EL (cell line): ENCODE measurements around the gene GPR183.

Source experiments
- DNase-seq: peaks from one replicate; pipeline ENCODE4 v3.0.0-alpha.2; 2016

The GPR183 gene

DNA sequence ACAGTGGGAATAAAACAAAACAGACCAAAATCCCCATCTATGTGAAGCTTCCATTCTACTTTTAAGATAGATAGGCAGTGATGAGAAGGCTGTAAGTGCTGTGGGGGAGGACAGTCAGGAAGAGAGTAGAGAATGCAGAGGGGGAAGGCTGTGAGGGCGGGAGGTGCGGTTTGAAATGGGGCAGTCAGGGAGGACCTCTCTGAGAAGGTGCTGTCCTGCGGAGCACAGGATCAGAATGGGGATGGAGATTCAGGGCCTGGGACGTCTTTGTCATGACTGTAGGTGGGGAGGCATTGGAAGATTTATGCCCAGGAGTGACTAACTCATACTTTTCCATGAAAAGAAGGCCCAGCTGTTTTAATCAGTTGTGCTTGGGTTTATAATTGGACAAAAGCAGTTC, 3.9 kb upstream of the GPR183 start:
- peak; percentile 39 for DNase-seq

DNA sequence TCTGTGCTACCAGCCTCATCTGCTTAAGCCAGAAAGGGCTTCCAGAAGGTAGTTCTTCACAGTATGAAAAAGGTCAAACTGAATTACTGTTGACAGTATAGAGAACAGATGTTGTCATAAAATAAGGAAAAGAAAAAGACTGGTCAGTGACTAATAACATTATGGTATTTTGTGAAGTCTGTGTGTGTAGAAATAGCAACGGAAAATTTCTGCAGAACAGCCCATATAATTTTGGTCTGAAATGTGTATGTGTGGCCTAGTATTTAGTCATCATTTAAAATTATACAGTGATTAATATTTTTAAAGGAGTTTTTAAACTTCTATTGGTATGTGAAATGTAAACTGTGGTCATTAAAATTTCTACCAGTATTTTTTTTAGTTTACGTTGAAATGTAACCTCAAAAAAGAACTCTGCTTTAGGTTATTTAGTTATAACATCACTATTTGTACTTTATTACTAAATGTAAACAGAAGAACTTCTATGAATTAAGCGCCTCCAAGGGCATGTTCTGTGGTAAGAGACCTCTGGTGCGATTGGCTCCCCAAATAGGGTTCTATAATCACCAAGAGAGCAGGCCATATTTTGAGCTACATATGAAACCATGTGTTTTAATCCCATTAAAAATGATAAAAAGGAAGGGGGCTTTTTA, 3.3 kb upstream of the GPR183 start:
- peak; percentile 85 for DNase-seq

DNA sequence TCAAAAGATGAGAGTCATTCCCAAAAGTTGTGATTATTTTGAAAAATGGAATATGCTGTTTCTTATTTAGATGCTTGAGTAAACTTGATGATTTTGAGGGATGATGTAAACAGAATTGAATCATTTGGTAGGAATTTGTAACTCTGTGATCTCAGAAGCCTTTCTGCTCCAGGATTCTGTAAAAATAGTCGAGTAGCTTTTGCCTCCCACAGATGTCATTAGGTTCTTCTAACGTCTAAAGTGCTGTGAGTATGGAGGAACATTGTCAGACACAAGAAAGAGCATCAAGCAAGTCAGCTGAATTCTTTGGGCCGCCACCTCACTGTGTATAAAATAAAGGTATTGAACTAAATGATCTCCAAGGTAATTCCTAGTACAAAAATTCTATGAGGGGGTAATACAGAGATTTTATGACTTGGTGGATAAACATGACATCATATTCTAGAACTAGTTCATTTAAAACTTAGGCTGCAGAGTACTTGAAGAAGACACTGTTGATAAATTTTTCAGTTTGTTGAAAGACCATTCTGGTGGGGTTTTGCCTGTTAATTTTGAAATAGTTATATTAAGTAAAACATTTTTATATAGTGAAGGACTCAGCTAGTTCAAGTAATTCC, 1.4 kb upstream of the GPR183 start:
- DNase-seq: peak; percentile 71

DNA sequence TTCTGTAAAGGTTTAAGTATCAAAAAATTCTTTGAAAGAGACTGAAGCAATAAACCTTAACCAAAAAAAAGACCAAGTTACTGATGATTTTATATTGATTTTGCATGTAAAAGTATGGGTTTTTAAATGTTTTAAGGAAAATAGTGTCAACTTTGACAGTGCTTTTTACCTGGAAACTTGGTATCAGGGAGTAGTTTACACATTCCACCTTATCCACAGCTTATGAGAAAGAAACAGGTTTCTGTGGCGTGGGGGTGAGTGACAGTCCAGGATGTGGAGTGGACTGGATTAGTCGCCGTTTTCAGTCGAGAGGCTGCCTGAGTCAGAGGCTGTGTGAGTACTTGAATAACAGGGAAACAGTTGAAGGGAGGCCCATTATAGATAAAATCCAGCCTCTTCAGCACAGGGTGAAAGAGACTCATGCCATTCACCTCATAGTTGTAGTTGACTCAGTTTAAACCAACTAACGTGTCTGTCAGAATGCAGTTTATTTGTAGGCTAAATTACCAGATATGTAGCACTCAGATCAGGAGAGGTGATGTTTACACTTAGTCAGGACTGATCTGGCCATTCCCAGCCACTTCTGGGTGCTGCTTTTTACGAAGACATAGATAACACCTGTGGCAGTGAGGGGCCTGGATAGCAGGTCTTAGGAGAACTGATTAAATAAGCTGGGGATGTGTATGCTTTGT, 595 bp upstream of the GPR183 start:
- peak; percentile 76 for DNase-seq

DNA sequence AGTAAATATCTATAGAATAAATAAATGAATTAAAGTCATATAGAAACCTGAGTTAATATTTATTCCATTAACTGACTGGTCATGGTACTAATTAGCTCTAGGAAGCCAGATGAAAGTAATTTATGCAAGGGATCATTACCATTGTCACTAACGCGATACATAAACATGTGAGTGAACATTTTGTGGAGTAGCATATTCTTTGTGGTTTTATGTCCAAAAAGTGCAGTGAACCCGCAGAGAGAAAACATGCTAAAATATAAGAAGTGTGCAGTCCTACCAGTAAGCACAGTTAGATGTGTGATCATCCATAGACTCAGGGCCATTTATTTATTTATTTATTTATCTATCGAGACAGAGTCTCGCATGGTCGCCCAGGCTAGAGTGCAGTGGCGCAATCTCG, 1.6 kb downstream of the GPR183 start:
- no peak for DNase-seq

DNA sequence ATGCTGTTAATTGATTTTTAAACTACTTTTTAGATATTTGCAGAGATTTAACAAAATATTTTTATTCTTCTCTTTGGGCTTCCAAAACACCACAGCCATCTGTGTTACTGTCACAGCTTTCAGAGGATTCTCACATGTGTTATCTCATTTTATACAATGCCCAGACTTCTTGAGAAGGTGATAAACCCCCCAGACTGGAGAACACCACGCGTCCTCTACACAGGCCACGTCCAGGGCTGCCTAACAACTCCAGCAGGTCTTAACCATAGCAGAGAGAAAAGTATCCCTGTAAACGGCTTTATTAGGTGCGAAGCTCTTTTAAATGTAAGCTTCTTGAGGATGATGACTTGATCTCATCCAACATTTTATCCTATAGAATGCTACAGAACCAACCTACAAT, 2.0 kb downstream of the GPR183 start:
- DNase-seq: no peak

DNA sequence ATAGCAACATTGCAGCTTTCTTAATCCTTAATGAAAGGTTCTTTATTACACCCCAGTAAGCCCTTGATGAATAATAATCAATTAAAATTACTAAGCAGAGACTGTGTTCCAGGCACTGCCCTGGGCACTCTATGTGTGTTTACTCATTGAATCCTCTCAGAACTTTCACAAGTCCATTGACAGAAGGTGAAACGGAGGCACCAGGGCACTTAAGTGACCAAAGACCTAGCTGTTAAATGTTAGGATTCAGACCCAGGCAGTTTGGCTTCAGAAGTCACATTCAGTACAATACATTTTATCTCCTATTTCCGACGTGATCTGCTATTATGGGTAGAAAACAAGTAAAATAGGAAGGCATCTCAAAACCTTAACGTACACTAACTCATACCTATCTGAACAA, 2.7 kb downstream of the GPR183 start:
- DNase-seq: no peak

DNA sequence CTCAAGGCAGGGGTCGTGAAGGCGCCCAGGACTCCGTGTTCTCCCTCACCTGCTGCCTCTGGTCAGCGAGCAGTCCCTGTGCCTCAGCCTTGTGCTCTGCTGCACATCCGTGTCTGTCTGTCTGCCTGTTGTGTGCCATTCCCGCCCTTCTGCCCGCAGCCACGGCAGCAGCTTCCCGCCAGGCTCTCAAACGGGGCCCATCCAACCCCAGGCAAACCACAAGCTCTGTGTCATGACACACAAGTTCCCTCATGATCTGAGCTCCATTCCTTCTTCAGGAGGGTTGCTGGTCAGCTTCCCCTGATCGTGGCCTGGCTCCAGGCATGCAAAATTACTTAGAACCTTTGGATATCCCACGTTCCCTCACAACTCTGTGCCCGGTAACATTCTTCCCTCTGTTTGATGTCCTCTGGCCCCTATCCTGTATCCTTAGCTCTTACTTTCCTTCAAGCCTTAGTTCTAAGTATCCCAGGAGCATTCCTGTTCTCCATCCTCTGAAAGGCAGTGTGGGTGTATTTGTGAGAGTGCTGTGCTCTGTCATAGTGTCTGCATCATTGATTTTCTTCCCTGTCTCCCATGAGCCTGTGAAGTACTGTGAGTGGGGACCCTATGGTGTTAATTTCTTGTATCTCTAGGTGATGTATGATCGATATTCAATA, 3.2 kb downstream of the GPR183 start:
- DNase-seq: no peak

DNA sequence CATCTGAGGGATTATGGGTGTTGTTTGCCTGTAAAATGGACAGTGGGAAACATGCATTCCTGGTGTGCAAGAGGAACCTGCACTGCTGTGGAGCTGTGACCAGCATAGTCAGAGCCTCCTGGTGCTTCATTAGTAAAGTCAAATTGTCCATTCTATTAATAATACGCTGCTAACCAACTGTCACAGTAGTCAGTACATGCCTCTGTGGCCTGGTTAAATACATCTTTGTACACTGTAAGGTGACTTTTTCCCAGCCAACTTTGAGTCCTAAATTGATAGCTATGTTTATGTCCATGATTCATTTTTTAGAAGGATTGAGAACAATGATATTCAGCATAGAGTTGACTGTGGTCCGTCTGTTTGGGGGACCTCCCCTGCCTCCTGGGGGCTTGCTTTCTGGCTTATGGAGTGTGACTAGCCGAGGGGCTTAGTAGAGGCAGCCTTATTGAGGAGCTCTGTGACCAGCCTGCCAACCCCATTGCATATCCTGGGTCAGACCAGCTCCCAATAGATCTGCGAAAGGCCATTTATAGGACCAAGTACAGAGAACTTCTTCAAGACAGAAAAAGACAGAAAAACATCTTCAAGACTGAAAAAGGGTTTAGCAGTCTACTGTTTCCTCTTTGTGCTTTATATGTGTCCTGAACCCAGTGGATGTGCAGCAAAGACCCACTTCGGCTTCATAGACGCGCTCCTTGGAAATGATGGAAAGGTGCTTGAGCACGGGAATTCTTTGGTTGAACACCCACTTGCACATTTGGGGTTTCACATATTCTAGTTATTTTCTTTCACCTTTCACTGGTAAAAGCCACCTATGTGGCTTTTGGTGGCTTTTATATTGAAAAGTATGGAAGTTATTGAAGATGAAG, 4.3 kb downstream of the GPR183 start:
- no peak for DNase-seq

DNA sequence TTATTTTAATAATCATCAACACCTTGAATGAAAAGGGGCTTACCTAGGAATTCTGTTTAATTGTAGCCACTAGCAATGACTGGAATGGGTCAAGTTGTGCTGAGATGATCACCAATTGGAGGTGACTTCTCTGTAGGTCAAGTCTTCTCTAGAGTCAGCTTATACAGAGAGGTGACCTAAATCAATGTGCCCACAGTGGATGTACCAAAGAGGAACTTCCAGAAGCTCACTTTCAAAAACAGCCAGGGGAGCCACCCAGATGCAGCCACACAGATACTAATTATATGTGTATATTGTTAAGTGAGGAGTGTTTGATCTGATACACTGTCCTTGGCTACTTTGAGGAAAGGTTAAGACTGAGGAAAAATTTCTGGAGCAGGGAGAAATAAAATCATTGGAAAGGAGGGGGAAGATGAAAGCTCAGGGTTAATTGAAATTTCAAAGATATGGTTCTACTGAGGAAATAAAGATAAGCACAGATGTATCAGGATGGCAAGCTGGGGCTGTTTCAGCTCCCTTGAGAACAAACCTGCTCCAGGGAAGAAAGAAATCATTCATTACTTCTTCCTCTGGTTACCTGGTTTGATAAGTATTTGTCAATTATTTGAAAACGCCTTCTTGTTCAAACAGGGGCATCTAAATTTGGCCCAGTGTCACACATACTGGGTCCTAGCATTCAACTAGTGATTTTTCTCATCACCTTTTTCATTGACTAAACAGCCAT, 5.1 kb downstream of the GPR183 start:
- no peak for DNase-seq

DNA sequence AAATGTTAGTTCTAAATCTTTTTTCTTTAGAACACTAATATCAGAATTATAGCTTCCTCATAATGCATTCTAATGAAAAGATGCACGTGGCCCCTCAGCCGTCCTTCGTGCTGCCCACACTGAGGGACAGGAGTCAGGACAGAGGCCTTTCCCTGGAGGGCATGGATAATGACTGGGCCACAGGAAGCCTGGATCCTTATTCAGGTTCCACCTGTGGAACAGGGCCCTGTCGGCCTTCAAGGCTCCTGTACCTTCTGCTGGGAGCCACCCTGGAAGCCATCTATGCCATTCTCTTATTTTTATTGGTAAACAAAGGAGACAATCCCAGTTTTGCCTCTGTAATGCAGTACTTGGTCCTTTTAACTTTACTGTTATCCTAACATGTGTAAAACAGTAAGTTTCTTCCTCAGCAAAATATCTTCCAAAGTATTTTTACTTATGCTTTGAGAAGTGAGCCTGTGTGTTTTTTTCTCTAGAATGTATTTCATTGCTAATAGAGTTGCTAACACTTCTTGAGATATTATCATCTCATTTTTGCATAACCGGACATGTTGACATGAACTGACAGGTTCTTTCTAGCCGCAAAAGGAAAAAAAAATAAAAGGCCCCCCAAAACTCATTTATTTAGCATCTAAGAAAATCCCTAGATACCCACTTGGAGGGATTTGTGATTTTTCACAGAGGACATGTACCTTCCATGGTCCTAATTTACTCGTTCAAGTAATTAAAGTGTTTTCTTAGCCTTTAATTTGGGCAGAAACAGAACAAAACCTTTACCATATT, 6.0 kb downstream of the GPR183 start:
- DNase-seq: no peak

DNA sequence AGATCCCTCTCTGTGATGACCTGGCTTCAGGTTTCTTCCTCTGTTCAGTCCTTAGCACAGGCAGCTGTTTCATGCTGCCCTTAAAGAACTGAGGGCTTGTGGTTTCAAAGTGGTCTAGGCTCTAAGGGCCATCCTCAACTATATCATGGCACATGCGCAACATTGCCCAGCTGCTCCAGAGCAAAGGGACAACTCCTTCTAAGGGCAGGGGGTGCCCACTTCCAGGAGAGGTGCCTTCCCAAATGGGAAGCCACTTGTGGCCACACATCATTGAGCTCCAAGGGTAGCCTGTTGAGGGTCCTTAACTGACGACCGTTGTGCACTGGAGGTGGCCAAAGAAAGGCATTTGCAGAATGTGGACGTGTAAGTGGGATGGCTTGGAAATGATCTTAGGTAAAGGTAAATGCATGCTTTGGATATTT, 7.3 kb downstream of the GPR183 start:
- no peak for DNase-seq

DNA sequence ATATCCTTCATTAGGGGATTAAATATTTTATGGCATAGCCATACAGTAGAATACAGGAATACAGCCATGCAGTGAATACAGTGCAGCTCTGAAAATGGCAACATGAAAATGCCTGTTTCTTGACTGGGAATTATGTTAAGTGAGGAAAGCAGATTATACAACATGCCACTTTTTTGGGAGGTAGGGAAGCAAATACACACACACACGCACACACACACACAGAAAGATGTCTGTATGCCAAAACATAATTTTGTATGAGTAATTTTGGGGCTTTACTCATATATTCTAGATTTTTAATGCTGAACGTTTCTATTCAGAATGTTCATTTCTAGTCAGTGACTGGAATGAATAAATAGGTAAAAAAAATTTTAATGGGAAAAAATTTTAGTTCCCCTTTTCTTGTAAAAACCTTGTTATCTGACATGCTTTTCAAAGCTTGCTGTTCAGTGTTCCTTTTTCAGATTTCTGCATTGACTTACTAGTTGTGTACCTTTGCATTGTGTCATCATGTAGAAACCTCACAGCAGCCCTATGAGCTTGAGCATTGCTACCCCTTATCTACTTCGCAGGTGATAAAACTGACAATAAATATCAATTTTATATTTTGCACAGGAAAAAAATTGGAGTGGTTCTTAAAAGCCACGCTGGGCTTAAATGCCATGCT, 7.8 kb downstream of the GPR183 start:
- DNase-seq: no peak

DNA sequence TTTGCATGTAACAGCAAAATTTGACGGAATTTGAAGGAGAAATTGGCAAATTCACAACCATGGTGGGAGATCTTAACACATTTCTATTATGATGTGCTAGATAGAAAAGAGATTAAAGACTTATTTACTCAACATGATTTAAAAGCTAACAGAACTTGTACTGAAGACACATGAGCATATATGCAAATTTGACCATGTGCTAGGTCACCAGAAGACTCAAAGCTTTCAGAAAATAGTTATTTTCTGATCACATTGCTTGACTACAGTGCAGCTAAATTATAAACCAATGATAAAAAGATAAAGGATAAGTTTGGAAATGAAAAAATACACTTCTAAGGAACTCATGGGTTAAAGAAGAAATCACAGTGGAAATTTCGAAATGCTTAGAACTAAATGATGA, 9.1 kb downstream of the GPR183 start:
- no peak for DNase-seq

DNA sequence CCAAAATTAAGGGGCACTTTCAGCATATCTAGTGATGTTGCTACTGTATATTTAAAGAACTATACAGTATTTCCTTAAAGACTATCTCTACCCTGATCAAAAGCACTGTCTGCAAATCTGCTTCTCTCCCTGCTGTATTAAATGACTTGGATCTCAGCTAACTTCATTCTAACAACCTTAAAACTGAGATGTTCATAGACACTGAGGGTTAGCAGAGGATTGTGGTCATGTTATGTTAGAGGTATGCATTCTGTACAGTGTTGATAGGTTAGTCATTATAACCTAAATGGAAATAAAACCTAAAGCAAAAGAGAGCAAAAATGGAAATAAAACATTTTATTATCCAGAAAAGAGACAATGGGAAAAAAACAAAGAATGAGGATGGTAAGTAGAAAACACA, 9.9 kb downstream of the GPR183 start:
- DNase-seq: no peak

DNA sequence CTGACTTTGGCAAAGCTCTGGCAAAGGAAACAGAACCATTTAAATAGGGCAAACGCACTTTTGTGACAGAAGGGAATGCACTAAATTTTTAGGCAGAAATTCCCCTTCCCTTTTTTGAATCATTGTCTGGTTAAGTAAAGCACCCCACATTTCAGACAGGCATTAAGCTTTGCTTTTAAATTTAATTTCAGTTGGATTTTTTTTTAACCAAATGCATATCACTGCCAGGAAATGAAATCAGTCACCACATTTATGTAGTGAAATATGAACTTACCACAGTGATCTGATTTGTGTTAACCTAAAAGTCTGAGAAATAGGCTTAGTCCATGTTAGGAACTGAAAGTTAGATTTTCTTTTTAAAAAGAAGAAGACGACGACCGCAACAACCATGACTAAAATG, 10.8 kb downstream of the GPR183 start:
- no peak for DNase-seq

DNA sequence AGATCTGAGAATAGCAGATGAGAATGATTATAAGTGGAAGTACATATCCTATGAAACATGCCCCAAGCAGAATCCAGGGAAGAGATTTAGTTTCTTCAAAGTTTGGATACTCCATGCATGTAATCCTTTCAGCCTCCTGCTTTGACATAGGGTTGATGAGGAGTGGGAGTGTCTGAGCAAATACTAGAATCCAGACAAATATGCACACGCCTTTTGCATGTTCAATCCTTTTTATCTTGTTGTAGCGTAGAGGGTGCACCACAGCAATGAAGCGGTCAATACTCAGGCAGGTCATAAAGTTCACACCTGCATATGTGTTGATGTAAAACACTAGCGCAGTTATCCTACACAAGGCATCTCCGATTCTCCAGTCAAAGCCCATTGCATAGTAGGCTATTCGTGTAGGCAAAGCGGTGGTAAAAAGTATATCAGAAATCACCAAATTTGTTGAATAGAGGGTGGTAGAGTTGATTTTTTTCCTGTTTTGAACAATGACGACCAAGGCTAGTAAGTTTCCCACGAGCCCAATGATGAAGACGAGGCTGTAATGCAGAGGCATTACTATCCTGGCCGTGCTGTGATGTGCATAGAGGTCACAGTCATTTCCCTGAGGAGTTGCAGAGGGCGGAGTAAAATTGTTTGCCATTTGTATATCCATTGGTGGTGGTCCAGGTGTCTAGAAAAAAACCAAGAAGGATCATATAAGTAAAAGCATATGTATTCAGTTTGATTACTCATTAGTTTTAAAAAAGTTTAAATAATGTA, 11.5 kb downstream of the GPR183 start:
- no peak for DNase-seq

DNA sequence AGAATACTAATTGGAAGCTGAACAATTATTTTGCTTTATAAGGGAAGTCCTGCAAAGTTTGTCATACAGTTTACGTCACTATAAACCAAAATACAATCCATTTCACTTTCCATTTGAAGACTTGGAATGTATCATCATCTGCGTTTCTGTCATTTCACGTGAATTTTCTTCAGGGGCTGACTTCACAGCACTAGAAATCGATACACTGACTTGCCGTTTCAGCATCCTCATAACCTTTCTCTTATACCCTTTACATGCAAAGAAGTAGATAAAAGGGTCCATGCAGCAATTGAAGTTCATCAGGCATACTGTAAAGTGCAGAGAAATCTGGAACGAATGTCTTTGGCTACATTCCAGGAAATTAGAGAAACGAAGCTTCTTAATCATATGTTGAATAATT, 12.2 kb downstream of the GPR183 start:
- DNase-seq: no peak

DNA sequence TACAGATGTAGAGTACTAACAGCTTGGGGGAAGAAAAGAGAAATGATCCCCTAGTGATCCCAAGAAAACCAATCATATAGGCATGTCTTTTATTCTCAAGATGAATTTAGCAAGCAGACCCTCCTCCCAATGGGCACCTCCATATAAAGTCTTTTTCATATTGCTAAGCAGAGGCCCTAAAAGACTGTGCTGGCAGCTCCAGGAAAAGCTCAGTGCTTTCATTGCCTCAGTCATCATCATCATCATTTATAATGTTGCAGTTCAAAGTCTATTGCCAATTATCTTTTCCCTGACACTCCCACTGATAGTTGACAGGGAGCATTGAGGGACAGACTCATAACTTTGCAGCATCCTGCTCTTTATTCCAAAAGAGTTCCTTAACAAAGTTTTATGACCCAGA, 13.0 kb downstream of the GPR183 start:
- no peak for DNase-seq

DNA sequence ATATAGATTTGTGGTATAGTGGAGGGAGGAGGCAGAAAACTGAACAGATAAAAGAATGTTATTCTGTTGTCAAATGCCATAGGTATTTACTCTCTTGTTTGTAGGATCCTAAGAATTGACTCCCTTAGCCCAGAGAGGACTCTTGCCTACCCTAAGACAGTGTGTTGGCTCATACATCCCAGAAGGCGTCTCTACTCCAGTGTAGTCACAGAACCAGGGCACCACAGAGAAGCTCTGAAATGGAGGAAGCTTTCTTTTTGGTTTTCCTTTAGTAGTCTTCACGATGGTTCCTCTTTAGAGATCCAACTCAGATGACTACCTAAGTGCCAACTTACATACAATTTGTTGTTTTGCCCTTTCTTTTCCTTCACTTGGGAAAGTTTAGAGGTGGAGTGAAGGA, 14.0 kb downstream of the GPR183 start:
- DNase-seq: no peak
